GM18907 (cell line): Measurements from ENCODE around the gene ADAMTS17.

ENCODE experiments used
- ATAC-seq: cut with Tn5 transposase; IDR thresholded peaks from one replicate; pipeline ENCODE4 v1.9.1; 2021; ENCODE audit warnings: mild to moderate bottlenecking, moderate library complexity; ENCODE audit not compliant: unreplicated experiment

Gene ADAMTS17

DNA sequence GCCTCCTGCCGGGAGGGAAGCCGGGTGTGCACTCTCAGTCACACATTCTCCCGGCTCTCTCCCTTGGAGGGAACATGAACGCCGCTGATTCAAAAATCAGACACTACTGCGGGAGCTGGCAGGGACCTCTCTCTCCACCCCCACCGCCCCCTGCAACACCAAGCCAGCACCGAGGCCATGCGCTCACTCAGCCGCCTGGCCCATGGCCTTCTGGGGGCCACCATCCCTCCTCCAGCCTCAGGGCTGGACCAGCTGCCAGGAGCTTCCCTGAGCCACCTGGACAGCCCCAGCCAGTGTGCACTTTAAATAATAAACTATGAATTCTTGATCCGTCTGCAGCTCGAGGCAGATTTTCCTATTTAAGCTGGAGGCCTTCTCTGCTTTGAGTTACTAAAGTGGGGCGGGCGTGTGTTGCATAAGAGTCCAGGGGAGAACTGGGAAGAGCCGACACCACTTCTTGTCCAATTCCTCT is 30.6 kb downstream of the ADAMTS17 start:
- no peak for ATAC-seq

- ATAC-seq: no peak
These were observed 31.1 kb downstream of the ADAMTS17 start for GRCh38 chr15:100310513-100311153.

DNA sequence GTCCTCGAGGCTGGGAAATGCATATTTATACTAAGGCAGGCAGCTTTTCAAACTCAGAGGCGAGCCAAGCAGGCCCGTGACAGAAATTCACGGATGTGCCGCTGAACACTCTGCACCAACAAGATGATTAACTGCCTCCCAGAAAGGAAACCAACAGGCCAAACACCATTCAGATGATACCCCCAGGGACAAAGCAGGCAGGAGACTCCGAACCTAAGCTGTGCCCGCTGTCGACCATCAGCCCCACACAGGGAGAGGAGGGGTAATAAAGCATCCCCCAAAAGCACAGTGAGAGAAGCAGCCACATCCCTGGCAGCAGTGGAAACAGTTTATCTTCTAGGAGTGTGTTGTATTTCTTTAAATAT is 31.8 kb downstream of the ADAMTS17 start:
- ATAC-seq: no peak

DNA sequence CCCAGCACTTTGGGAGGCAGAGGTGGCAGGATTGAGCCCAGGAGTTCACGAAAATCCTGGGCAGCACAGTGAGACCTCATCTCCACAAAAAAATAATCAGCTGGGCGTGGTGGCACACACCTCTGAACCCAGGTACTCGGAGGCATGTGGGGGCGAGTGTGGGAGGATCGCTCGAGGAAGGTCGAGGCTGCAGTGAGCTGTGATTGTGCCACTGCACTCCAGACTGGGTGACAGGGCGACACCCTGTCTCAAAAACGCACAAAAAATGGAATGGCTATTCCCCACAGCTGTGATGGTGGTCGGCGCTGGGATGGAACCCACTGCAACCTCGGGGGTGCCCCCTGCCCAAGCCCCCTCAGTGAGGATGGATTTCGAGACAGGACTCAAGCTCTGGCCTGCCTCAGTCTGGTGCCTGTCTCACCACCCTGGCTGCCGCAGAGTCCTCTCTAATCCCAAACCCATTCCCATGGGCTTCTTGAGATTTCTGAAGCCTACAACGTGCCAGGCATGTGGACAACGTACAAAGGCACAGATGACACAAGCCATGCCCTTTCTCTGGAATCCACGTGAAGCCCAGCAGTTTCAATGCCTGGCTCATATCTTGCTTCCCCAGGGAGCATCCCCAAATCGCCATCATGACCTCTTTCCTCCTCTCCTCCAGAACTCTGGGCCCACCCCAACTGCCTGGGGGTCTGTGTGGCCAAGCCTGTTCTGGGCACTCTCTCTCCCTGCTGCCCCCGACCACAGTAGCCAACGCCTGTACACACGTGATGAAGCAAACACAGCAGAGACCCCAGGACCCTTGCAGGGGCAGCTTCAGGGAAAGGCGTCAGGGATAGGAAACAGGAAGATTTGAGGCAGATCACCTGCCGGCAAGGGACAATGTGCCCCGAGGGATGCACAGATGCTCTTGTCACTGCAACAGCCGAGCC is 32.4 kb downstream of the ADAMTS17 start:
- ATAC-seq: no peak

- no peak for ATAC-seq
These were observed 33.2 kb downstream of the ADAMTS17 start for GRCh38 chr15:100308608-100309007.

GRCh38 chr15:100308213-100308600 is 33.6 kb downstream of the ADAMTS17 start:
- no peak for ATAC-seq

- no peak for ATAC-seq
These were observed 34.2 kb downstream of the ADAMTS17 start for GRCh38 chr15:100307241-100308212.

GRCh38 chr15:100306098-100306497 is 35.7 kb downstream of the ADAMTS17 start:
- no peak for ATAC-seq

GRCh38 chr15:100301910-100302431 is 39.8 kb downstream of the ADAMTS17 start:
- ATAC-seq: peak; percentile 65

DNA sequence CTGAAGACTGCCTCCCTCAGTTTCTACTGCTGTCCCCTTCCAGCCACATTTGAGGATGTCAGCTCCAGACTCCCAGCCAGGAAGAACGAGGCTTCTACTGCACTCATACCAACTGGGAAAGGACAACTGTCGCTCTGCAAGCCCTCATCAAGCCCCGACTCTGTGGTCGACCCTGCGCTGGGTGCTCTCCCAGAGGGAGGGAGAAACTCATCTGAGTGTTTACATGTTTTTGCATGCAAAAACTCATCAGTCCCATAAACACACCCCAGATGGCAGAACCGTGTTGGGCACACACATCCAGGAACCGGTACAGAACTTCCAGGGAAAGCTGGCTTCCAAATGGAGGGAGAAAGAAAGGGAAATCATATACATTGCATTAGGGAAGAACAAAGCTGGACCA is 43.5 kb downstream of the ADAMTS17 start:
- no peak for ATAC-seq

- no peak for ATAC-seq
These were observed 44.0 kb downstream of the ADAMTS17 start for GRCh38 chr15:100297812-100298211.

- ATAC-seq: no peak
These were observed 45.7 kb downstream of the ADAMTS17 start for GRCh38 chr15:100295939-100296565.

- ATAC-seq: no peak
These were observed 49.8 kb downstream of the ADAMTS17 start for GRCh38 chr15:100292010-100292409.

GRCh38 chr15:100291106-100291505 is 50.7 kb downstream of the ADAMTS17 start:
- no peak for ATAC-seq

- no peak for ATAC-seq
These were observed 56.0 kb downstream of the ADAMTS17 start for GRCh38 chr15:100285641-100286295.

DNA sequence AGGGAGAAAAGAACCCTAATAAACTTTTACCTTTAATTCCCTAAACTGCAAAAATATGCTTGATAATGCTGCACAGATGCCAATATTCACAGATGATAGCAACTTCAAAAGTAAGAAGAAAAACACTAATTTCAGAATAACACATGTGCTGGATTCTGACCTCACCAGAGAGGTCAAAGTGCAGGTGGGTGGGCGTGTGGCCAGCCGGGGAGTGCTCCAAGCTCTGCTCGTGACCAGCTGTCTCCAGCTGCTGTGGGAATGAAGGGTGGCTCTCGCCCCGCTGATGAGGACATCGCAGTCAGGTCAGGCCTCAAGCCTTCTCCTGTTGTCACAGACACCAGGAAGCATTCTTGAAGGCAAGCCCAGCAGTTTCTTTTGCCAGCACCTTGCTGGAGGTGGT is 57.1 kb downstream of the ADAMTS17 start:
- ATAC-seq: no peak

GRCh38 chr15:100284191-100284590 is 57.6 kb downstream of the ADAMTS17 start:
- ATAC-seq: no peak

DNA sequence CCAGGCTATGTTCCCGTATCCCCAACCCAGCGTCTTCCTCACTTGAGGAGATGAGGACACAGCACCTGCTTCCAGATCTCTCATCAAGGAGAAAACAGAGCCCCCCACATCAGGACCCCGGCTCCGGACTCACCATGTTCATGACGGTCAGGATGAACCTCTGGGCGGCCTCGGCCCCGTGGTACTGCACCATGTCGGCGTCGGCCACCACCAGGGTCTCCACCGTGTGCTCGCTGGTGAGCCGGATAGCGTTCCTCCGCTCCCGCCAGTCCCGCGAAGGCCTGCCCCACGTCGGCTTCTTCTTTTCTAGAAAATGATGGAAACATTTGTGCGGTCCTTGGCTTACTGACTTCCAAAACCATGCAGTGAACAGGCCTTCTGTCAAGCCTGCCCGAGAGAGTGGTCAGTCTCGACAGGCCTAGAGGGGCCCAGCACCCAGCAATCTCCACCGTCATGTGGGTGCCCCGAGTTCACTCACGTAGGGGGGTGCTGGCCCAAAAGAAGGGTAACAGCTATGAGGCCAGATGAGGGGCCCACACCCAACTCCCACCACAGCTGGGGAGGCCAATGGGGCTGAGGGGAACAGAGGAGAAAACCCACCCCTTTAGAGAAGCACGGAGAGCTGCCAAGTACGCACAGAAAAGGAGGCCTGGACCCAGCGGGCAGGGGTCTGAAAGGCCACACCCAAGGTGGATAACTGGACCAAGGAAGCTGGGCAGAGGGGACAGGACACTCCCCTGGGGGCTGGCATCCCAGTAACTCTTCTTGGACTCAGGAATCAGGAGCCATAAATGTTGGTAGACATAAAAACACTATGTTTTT is 60.5 kb downstream of the ADAMTS17 start:
- no peak for ATAC-seq

- ATAC-seq: no peak
These were observed 61.9 kb downstream of the ADAMTS17 start for GRCh38 chr15:100279849-100280248.
